ENCODE data around the gene ZNF148.

The ZNF148 gene

DNA sequence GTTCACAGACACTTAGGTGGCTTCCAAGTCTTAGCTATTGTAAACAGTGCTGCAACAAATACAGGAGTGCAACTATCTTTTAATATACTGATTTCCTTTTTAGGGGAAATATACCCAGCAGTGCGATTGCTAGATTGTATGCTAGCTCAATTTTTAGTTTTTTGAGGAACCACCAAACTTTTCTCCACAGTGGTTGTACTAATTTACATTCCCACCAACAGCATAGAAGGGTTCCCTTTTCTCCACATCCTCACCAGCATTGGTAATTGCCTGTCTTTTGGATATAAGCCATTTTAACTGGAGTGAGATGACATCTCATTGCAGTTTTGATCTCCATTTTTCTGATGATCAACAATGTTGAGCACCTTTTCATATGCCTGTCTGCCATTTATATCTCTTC lies 58.9 kb downstream of the ZNF148 start:
- no peak for TF ChIP-seq CTCF (conservative IDR thresholded peaks at IDR 0.05; ENCODE audit: control insufficient read depth, insufficient read depth, low read depth, low read length)
- DNase-seq (ENCODE audit: low read depth) = no peak
- H3K4me3 ChIP-seq (ENCODE audit: control insufficient read depth, low read depth, low read length) = no peak overlapping the region

GRCh38 chr3:125313060-125313635 lies 62.0 kb downstream of the ZNF148 start:
- peak; percentile 86 for DNase-seq (ENCODE audit: low read depth)
- no peak for TF ChIP-seq CTCF (conservative IDR thresholded peaks at IDR 0.05; ENCODE audit: control insufficient read depth, insufficient read depth, low read depth, low read length)

GRCh38 chr3:125310623-125311081 lies 64.5 kb downstream of the ZNF148 start:
- no peak for TF ChIP-seq CTCF (conservative IDR thresholded peaks at IDR 0.05; ENCODE audit: control insufficient read depth, insufficient read depth, low read depth, low read length)
- no peak overlapping the region for H3K4me3 ChIP-seq (ENCODE audit: control insufficient read depth, low read depth, low read length)
- no peak for DNase-seq (ENCODE audit: low read depth)

More at GRCh38 chr3:125313060-125313635, 62.0 kb downstream of the ZNF148 start:
- no peak overlapping the region for H3K4me3 ChIP-seq (ENCODE audit: control insufficient read depth, low read depth, low read length)

DNA sequence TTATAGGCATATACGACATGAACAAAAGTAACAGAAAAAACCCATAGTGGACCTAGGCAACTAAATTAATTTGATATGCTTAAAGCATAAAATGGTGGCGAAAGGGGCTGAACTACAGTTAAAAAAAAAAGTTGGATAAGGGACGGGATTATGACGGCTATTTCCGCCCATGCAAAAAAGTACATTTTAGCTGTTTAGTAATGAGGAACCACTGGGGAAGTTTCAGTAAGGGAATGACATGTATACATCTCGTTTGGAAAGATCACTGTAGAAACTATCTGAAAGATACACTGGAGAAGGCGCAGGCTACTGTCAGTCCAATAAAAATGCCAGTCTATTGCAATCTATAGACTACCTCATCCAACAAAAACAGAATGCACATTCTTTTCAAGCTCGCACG lies 65.6 kb downstream of the ZNF148 start:
- no peak for DNase-seq (ENCODE audit: low read depth)
- no peak overlapping the region for H3K4me3 ChIP-seq (ENCODE audit: control insufficient read depth, low read depth, low read length)
- TF ChIP-seq CTCF (conservative IDR thresholded peaks at IDR 0.05; ENCODE audit: control insufficient read depth, insufficient read depth, low read depth, low read length) = no peak

- no peak for DNase-seq (ENCODE audit: low read depth)
- no peak for TF ChIP-seq CTCF (conservative IDR thresholded peaks at IDR 0.05; ENCODE audit: control insufficient read depth, insufficient read depth, low read depth, low read length)
- no peak overlapping the region for H3K4me3 ChIP-seq (ENCODE audit: control insufficient read depth, low read depth, low read length)
Observed at GRCh38 chr3:125306620-125307019, 68.5 kb downstream of the ZNF148 start.

GRCh38 chr3:125302932-125303331 lies 72.2 kb downstream of the ZNF148 start:
- DNase-seq (ENCODE audit: low read depth) = no peak
- no peak overlapping the region for H3K4me3 ChIP-seq (ENCODE audit: control insufficient read depth, low read depth, low read length)
- TF ChIP-seq CTCF (conservative IDR thresholded peaks at IDR 0.05; ENCODE audit: control insufficient read depth, insufficient read depth, low read depth, low read length) = no peak

DNA sequence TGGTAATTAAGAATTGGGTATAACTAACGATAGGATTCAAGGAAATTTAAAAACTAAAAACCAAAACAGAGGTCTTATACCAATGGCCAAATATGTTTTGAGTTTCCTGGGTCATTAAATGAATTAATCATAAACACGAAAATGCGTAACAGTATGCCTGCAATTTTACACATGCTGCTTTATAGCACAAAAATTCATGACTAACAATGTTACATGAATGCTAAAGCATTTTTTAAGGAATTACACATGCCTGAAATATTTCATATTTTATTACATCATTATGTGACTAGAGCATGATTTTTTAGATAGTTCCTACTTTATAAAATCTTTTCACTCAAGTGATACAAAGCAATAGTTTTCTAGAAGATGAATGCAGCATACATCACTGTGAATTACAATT lies 74.7 kb downstream of the ZNF148 start:
- no peak overlapping the region for H3K4me3 ChIP-seq (ENCODE audit: control insufficient read depth, low read depth, low read length)
- DNase-seq (ENCODE audit: low read depth) = peak; percentile 76

More for the DNA sequence above, 74.7 kb downstream of the ZNF148 start:
- TF ChIP-seq CTCF (conservative IDR thresholded peaks at IDR 0.05; ENCODE audit: control insufficient read depth, insufficient read depth, low read depth, low read length) = no peak
